ENCODE results near the gene COX8A. TPM values are rescaled to one million over a fixed set of nuclear protein-coding genes. Genes with fewer than 3 reads are reported as not detected.
"Not testable (repeated sequence)": the region's sequence is repeated elsewhere in the genome, so short reads cannot be mapped to it uniquely, and the experiment has no call there.

Gene COX8A
- total and polyA plus RNA-seq, 2 donors (not counting 1 experiment from before 2014, with no cell fraction given): 99.0 to 244 TPM

DNA sequence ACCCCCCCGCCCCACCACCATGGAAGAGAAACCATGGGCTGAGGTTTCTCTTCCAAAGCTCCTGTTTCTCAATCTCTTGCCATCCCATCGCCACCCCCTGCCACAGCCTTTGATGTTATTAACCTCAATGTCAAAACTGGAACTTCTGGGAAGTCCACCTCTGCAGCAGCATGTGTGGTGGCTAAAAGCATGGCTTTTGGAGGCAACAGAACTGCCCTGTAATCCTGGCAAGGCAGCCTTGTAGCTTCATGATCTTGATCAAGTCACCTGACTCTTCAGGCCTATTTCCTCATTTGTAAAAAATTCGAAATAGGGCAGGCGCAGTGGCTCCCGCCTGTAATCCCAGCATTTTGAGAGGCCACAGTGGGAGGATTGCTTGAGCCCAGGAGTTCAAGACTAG, 3.5 kb upstream of the COX8A start:
- H3K27ac ChIP-seq (ENCODE audit: low read length in 2 of 2): no peak overlapping the region
- H3K27me3 ChIP-seq (replicated peaks in 1 of 4; ENCODE audit: control extremely low read depth in 1 of 4, control insufficient read depth in 3 of 4, insufficient read depth in 4 of 4, low read length in 3 of 4): no peaks in the 10 kb centered on the region
- no peak overlapping the region for H3K4me3 ChIP-seq (ENCODE audit: control extremely low read depth in 1 of 5, extremely low read depth in 1 of 5, insufficient read depth in 1 of 5, low read depth in 2 of 5, low read length in 4 of 5)
- no peak overlapping the region for H3K9ac ChIP-seq (ENCODE audit: low read length)
- no peak overlapping the region for H3K4me3 Mint-ChIP-seq
- H3K27me3 Mint-ChIP-seq: peaks cover 8% of the 10 kb centered on the region
- TF ChIP-seq, protein P1, sequence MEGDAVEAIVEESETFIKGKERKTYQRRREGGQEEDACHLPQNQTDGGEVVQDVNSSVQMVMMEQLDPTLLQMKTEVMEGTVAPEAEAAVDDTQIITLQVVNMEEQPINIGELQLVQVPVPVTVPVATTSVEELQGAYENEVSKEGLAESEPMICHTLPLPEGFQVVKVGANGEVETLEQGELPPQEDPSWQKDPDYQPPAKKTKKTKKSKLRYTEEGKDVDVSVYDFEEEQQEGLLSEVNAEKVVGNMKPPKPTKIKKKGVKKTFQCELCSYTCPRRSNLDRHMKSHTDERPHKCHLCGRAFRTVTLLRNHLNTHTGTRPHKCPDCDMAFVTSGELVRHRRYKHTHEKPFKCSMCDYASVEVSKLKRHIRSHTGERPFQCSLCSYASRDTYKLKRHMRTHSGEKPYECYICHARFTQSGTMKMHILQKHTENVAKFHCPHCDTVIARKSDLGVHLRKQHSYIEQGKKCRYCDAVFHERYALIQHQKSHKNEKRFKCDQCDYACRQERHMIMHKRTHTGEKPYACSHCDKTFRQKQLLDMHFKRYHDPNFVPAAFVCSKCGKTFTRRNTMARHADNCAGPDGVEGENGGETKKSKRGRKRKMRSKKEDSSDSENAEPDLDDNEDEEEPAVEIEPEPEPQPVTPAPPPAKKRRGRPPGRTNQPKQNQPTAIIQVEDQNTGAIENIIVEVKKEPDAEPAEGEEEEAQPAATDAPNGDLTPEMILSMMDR (IDR thresholded peaks at IDR 0.05): no peak
- TF ChIP-seq EZH2 (IDR thresholded peaks at IDR 0.05; ENCODE audit: borderline replicate concordance, insufficient read depth, low read depth, low read length, poor library complexity, severe bottlenecking): no peak
- peaks cover 21% of the 10 kb centered on the region for H3K79me2 ChIP-seq (ENCODE audit: control insufficient read depth, insufficient read depth, low read length)
- no peaks in the 10 kb centered on the region for H4K20me1 ChIP-seq (ENCODE audit: control insufficient read depth, insufficient read depth, low read length, poor library complexity, severe bottlenecking)
- intact Hi-C loops (cut with micrococcal nuclease): loop anchor here (10.0 kb wide), 1 partner anchor 86 kb away; no protein-coding TSS in a partner anchor
- ChIA-PET CTCF (interaction anchor here (0.9 kb wide), 1 partner anchor 25 kb away, joined by 4 read pairs; no protein-coding TSS in a partner anchor), POLR2A (no interaction called here)
- no peak for ATAC-seq (ENCODE audit: low read depth)
- H3K27ac Mint-ChIP-seq: no peak overlapping the region
- no peak overlapping the region for H3K4me2 ChIP-seq (replicated peaks; ENCODE audit: low read depth, low read length, poor library complexity, severe bottlenecking)
- peaks cover 5 to 16% of the 10 kb centered on the region in 2 donors for H3K4me1 ChIP-seq (ENCODE audit: control insufficient read depth in 2 of 2, insufficient read depth in 2 of 2, low read length in 2 of 2)
- 63% methylated on average over 4 of the region's 5 CpGs for WGBS (ENCODE audit: insufficient coverage)
- H2AFZ ChIP-seq (ENCODE audit: insufficient read depth, low read depth, low read length, poor library complexity, severe bottlenecking): no peak overlapping the region
- no peaks in the 10 kb centered on the region for H3K36me3 ChIP-seq (replicated peaks in 1 of 2; ENCODE audit: control extremely low read depth in 1 of 2, control insufficient read depth in 1 of 2, extremely low read depth in 1 of 2, insufficient read depth in 2 of 2, low read length in 1 of 2)
- no peaks in the 10 kb centered on the region for H3K9me3 Mint-ChIP-seq (ENCODE audit: insufficient read depth)
- no peaks in the 10 kb centered on the region for H3K9me3 ChIP-seq (ENCODE audit: control extremely low read depth in 1 of 3, control insufficient read depth in 2 of 3, insufficient read depth in 1 of 3, low read length in 2 of 3)
- DNase-seq: no peak
- peaks cover 19% of the 10 kb centered on the region for H3K4me1 Mint-ChIP-seq

DNA sequence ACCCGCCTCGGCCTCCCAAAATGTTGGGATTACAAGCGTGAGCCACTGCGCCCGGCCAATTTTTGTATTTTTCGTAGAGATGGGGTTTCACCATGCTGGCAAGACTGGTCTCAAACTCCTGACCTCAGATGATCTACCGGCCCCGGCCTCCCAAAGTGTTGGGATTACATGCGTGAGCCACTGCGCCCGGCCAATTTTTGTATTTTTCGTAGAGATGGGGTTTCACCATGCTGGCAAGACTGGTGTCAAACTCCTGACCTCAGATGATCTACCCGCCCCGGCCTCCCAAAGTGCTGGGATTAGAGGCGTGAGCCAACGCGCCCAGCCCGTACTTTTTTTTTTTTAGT, 535 bp upstream of the COX8A start:
- H3K4me2 ChIP-seq (replicated peaks; ENCODE audit: low read depth, low read length, poor library complexity, severe bottlenecking): peak overlapping the region; percentile 84
- H3K9me3 ChIP-seq (ENCODE audit: control extremely low read depth in 1 of 3, control insufficient read depth in 2 of 3, insufficient read depth in 1 of 3, low read length in 2 of 3); DNase-seq; H3K36me3 ChIP-seq (replicated peaks in 1 of 2; ENCODE audit: control extremely low read depth in 1 of 2, control insufficient read depth in 1 of 2, extremely low read depth in 1 of 2, insufficient read depth in 2 of 2, low read length in 1 of 2); H3K27me3 Mint-ChIP-seq; H3K27me3 ChIP-seq (replicated peaks in 1 of 4; ENCODE audit: control extremely low read depth in 1 of 4, control insufficient read depth in 3 of 4, insufficient read depth in 4 of 4, low read length in 3 of 4); H3K27ac ChIP-seq (ENCODE audit: low read length in 2 of 2); H4K20me1 ChIP-seq (ENCODE audit: control insufficient read depth, insufficient read depth, low read length, poor library complexity, severe bottlenecking); ATAC-seq (ENCODE audit: low read depth); H3K9me3 Mint-ChIP-seq (ENCODE audit: insufficient read depth): not testable (repeated sequence)
- Mint-ChIP-seq H3K27ac (peak overlapping the region; percentile 98), H3K4me3 (peak overlapping the region; percentile 99), H3K4me1 (peaks cover 29% of the 10 kb centered on the region)
- intact Hi-C loops (cut with micrococcal nuclease): loop anchor here (1.0 to 10.0 kb wide), 5 partner anchors 12 to 303 kb away; partner anchors contain the start of genes ATL3 and OTUB1
- H2AFZ ChIP-seq (ENCODE audit: insufficient read depth, low read depth, low read length, poor library complexity, severe bottlenecking): peak overlapping the region; percentile 98
- H3K9ac ChIP-seq (ENCODE audit: low read length): peak overlapping the region; percentile 98
- H3K4me3 ChIP-seq (ENCODE audit: control extremely low read depth in 1 of 5, extremely low read depth in 1 of 5, insufficient read depth in 1 of 5, low read depth in 2 of 5, low read length in 4 of 5): peak overlapping the region; percentile 81 to 99 (median 94)
- peaks cover 31% of the 10 kb centered on the region for H3K79me2 ChIP-seq (ENCODE audit: control insufficient read depth, insufficient read depth, low read length)
- CTCF ChIA-PET: interaction anchor here (0.7 kb wide), 2 partner anchors 27 to 135 kb away, joined by 3 read pairs; partner anchors contain the start of gene MARK2
- POLR2A ChIA-PET: interaction anchor here (0.7 to 1.0 kb wide), 2 partner anchors 12 to 26 kb away, joined by 5 read pairs; partner anchors contain the start of gene OTUB1
- peaks cover 6 to 21% of the 10 kb centered on the region in 2 donors for H3K4me1 ChIP-seq (ENCODE audit: control insufficient read depth in 2 of 2, insufficient read depth in 2 of 2, low read length in 2 of 2)
- 66% methylated on average over 18 of the region's 18 CpGs for WGBS (ENCODE audit: insufficient coverage)
